Astrocyte of the hippocampus (primary cell): ENCODE data around the gene ZNF554.
"Not testable (repeated sequence)": the region's sequence is repeated elsewhere in the genome, so short reads cannot be mapped to it uniquely, and the experiment has no call there.

ENCODE experiments used
- DNase-seq: peaks from one replicate; pipeline ENCODE4 v3.0.0; 2011; ENCODE audit warnings: low read depth, low spot score

The ZNF554 gene

GRCh38 chr19:2807379-2808128 lies 12.1 kb upstream of the ZNF554 start:
- DNase-seq: no peak

GRCh38 chr19:2808129-2808941 lies 11.3 kb upstream of the ZNF554 start:
- DNase-seq: no peak

- DNase-seq: no peak
These were observed 10.1 kb upstream of the ZNF554 start for GRCh38 chr19:2809387-2810140.

- DNase-seq: no peak
These were observed 9.3 kb upstream of the ZNF554 start for GRCh38 chr19:2810141-2811091.

GRCh38 chr19:2811221-2811722 lies 8.4 kb upstream of the ZNF554 start:
- DNase-seq: no peak

GRCh38 chr19:2811735-2812413 lies 7.8 kb upstream of the ZNF554 start:
- no peak for DNase-seq

GRCh38 chr19:2812414-2813234 lies 7.0 kb upstream of the ZNF554 start:
- DNase-seq: no peak

- DNase-seq: no peak
These were observed 6.2 kb upstream of the ZNF554 start for GRCh38 chr19:2813235-2814160.

GRCh38 chr19:2814426-2814825 lies 5.2 kb upstream of the ZNF554 start:
- DNase-seq: no peak

GRCh38 chr19:2815191-2815614 lies 4.5 kb upstream of the ZNF554 start:
- DNase-seq: no peak

GRCh38 chr19:2815923-2816322 lies 3.7 kb upstream of the ZNF554 start:
- no peak for DNase-seq

- no peak for DNase-seq
These were observed 3.0 kb upstream of the ZNF554 start for GRCh38 chr19:2816641-2817040.

GRCh38 chr19:2817237-2817829 lies 2.3 kb upstream of the ZNF554 start:
- not testable (repeated sequence) for DNase-seq

- peak; percentile 28 for DNase-seq
These were observed 539 bp downstream of the ZNF554 start for GRCh38 chr19:2820112-2820702.

GRCh38 chr19:2822846-2823245 lies 3.2 kb downstream of the ZNF554 start:
- no peak for DNase-seq

GRCh38 chr19:2823646-2824045 lies 4.0 kb downstream of the ZNF554 start:
- DNase-seq: no peak

GRCh38 chr19:2824129-2824528 lies 4.5 kb downstream of the ZNF554 start:
- no peak for DNase-seq

- DNase-seq: no peak
These were observed 7.4 kb downstream of the ZNF554 start for GRCh38 chr19:2827022-2827421.
